Measurements from ENCODE around the gene STON2.
A peak's percentile ranks its signal among the peaks of the same experiment; 100 is the strongest.
"Not testable (repeated sequence)": the region's sequence is repeated elsewhere in the genome, so short reads cannot be mapped to it uniquely, and the experiment has no call there.

STON2 gene

DNA sequence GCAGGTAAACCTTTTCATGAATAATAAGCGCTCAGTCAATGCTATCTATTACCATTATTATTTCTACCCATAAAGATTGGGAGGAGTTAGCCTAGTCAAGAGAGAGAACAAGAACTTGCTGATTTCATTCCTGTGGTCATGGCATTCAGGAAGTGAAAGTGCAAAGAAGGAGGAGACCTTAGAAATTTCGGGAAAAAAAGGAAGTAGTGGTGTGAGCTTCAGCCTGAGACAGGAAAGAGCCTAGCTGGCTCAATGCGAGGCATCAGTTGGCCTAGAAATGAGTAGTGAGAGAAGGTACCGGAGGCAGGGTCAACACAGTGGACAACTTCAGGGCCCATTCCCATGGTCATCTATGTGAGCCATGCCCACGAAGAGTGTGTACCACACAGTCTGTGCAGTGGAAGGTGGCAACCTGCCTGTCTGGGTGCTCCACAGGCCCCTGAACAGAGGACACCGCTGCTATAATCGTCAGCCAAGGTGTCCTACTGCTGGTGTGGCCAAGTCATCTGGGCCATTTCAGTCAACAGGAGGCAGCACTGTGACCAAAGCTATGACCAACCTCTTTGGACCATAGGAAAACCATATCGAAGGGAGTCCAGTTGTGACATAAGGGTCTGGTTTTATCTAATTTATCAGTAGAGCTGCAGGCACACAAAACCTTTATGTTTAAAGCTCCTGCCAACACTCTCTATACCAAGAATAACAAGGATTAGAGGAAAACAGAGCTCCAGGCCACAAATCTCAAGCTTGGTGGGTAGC, 16.2 kb upstream of the STON2 start:
- peak; percentile 74 for DNase-seq

DNA sequence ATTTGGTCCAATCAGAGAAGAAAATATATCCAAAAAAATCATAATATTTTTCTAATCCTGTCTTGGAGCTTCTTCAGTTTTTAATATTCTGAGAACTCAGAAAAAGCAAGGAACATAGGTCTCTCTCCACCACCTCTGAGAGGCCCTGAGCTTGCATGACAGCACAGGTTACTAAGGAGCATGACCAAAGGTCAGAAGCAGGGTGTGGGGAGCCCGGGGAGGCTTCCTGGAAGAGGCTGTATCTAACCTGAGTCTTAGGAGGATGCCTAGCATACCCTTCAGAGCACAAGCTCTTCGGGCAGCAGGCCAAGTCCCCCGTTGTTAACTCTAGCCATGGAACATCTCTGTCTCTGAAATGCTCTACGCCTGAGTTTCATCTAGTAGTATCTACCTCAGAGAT, 15.7 kb upstream of the STON2 start:
- no peak for DNase-seq

DNA sequence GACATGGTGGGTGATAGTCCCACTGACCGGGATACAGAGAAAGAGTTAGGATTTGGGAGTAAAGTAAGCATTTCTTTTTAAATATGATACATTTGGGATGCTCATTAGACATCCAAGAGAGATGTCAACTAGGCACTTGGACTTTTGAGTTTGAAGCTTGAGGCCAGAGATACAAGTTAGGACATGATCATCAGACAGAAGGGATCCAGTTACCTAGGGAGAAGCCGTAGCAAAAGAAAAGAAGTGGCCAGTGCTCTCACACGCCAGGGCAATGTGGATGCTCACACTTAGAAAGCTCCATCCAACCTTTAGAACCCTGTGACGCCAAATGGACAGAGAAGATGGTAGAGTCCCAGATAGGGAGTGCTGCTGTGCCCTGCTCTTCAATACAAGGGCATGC, 14.0 kb upstream of the STON2 start:
- DNase-seq = no peak

DNA sequence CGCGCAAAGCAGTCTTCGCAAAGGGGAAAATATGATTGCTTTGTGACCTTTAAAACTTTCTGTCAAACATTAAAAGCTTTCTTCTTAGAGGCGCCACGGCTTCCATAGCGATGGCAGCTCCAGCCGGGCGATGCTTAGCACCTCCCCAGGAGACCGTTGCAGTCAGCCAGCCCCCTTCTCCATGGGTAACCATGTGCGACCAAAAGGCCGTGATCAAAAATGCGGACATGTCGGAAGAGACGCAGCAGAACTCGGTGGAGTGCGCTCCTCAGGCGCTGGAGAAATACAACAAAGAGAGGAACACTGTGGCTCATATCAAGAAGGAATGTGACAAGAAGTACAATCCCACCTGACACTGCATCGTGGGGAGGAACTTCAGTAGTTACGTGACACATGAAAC, 12.7 kb upstream of the STON2 start:
- DNase-seq = no peak

DNA sequence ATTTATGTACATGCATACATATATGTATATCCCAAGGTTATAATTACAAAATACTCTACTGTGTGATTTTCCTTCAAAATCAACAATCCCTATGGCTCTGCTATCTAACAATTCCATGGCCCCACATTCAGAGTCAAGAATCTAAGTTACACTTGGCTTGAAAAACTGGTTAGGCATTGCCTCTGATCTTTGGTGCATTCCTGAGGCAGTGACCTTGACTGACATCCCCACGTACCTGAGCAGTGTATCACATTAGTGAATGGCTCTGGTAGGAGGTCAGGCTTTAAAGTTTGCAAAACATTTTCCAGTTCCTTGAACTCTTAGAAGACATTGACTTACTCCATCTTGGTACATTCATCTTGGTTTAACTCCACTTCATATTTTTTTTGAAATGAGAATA, 8.5 kb upstream of the STON2 start:
- DNase-seq = no peak

DNA sequence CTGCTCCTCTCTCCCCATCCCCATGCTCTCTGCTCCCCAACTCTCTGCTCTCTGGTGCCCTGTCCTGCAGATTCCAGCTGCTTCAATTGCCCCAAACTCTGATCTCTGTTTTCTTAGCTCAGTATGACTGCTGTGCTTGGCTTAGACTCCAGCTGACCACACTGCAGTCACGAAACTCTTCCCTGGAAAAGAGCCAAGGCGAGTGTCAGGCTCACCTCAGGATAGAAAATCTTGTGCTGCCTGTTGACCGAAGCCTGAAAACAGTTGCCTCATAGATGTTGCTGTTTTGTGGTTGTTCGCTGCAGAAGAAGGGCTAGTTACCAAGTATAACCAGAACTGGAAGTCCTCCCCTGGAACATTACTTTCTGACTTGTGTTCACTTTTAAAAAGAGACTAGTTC, 6.7 kb upstream of the STON2 start:
- no peak for DNase-seq

DNA sequence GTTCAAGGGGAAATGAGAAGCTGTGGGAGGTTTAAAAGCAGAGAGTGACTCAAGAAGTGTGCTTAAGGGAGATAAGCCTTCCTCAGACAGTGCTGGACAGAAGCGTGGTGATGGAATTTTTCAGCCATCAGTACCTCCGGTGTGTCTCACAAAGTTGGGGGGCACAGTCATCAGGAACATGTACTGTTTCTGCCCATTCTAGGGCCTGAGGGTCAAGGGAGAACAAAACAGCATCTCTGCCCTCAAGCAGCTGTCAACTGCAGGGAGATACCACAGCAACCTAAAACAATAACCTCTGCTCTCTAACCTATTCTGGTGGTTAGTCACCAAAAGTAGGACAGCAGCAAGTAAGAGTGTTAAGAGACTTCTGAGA, 2.0 kb upstream of the STON2 start:
- peak; percentile 38 for DNase-seq

DNA sequence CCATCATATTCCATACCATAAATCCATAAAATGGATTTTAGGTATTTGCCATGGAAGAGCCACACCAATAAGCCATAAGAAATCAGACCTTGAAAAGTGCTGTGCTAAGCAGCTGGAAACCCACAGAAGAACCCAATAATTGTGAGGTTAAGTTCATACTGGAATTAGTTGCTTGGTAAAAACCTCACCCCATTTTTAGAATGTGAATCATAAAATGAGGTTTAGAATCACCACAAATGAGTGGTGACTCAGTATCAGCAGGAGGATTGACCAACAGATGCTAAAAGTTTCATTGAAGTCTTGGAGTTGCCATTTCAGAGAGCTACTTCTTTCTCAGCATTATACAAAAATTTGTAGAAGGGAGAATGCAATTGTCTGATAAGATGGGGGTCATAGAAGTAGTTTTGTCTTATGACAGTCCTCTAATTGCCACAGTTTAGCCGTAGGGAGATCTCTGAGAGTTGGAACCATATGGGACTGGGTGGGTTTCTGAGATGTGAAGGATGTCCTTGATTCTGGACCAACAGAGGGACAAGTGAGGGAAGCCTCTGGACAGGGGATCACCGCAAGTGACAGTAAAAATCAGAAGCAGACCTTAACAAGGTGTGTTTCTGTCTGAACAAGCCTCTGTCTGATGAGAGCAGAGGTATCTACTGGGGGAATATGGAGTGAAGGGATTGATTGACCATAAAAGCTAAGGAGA, 1.4 kb upstream of the STON2 start:
- no peak for DNase-seq

DNA sequence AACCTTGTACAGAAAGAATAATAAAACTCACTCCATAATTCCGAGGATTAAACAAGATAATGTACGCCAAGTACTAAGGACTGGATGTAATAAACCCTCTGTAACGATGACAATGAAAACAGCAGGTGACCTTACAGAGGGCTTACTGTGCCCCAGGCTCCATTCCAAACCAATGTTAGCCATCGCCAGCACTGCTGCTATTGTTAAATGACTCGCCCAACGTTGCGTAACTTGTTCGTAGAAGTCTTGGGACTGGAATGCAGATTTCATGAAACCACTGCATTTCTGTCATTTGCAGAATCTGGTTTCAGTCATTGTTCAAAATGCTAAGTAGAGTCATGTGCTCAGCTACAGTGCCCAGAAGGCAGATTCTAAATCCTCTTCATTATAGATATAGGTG, 728 bp upstream of the STON2 start:
- DNase-seq = no peak

DNA sequence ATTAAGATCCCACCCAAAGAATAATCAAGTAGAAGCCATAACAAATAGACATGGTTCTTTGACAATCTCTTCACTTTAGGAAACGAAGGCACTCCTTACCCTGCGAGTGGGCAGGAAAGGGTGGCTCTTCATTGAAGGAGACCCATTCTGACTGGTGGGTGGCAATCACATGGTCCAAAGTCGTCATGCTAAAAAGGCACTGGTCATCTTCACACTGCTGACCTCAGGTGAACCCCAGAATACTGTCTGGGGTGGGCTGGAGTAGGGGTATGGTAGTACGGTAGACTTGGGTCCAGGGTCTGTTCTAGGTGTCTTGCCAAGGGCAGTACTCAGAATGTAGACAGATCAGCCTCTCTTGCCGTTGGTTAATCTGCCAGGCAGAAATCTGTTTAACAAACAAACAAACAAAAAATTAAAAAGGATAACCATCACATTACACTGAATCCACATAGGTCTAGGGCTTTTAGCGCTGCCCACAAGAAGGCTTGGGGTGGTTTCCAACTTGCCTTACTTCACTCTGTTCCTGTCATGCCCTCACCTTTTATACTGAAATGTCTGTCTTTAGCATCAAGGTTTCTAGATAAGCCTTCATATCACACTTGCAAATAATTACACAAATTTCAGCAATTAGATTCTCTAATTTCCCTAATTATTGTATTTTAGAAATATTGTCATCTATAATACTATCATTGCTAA, 1.8 kb downstream of the STON2 start:
- DNase-seq = no peak

DNA sequence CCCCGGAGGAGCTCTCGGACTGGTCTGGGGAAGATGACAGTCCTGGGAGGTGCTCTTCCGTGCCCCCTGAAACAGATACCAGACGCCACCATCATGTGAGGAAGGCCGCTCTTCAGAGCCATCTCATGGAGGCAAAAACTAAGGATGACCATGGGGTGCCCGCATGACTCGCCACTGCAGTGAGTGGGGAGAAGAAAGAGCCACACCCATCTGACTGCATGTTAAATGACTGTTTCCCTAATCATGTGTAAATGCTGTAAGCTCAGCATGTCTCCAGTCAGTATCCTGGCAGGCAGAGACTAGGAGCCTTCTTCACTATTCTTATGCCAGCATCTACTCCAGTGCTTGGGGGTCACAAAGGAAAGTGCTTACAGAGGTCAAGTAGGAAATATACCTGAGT, 4.0 kb downstream of the STON2 start:
- DNase-seq = no peak

DNA sequence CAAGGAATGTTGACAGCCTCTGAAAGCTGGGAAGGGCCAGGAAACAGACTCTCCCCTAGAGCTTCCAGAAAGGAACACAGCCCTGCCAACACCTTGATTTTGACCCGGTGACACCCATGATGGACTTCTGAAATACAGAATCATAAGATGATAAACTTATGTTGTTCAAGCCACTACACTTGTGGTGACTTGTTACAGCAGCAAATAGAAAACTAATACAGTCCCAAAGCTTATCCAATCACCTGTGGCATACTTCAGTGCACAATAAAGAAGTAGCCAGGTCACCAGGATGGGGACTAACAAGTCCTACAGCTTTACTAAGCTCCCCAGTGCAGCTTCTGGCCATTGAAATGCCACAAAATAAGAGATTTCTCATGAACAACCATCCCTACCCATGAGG, 5.4 kb downstream of the STON2 start:
- DNase-seq = no peak

DNA sequence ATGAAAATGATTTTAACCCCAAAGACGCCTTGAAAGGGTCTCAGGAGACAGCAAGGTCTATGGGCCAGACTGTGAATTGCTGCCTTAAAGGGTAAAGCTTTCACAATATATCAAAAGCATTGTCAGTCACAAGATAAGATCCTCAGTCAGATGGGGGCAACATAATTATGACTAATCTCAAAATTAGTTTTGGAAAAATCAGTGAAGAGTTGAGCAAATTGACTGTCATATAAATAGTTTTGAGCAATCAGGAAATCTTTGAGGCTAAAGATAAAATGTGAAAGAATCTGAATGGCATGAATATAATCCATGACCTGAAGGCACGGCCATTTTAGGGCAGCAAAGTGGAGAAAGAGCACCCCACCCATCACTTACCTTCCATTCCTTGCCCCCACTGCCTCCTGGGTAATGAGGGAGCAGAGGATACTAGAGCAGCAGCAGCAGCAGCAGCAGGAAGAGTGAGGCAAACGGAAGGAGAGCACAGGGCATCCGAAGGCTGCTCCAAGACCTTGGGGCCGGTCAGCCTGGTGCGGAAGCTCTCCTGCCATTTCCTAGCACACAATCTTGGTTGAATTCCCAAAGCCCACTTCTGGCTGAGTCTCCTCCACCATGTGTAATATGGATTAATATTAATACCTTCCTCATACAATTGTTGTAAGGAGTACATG, 7.0 kb downstream of the STON2 start:
- no peak for DNase-seq

DNA sequence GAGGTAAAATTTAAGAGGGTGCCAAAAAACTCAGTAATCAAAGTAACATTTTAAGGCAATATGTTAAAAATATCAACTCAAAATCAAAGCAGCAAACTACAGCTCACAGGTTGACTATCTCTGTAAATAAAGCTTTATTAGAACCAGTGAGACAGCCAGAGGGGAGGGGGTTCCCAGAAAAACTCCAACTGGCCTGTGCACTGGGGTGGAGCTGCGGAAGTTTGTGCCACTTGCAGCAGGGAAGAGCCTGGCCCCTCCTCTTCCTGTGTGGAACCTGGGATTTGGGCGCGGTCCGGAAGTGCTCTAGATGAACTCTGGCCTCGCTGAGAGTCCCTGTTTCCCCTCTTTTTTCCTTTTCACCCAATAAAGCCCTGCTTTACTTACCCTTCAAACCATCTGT, 8.1 kb downstream of the STON2 start:
- no peak for DNase-seq

DNA sequence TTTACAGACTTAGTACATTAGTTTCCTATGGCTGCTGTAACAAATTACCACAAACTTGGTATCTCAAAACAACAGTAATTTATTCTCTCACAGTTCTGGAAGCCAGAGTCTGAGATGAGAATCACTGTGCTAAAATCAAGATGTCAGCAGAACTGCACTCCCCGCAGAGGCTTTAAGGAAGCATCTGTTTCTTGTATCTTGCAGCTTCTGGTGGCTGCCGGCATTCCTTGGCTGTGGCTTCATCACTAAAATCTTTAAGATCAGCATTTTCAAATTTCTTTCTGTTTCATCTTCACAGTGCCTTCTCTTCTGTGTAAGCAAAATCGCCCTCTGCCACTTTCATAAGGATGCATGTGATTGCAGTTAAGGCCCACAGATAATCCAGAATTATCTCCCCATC, 9.4 kb downstream of the STON2 start:
- DNase-seq = no peak

DNA sequence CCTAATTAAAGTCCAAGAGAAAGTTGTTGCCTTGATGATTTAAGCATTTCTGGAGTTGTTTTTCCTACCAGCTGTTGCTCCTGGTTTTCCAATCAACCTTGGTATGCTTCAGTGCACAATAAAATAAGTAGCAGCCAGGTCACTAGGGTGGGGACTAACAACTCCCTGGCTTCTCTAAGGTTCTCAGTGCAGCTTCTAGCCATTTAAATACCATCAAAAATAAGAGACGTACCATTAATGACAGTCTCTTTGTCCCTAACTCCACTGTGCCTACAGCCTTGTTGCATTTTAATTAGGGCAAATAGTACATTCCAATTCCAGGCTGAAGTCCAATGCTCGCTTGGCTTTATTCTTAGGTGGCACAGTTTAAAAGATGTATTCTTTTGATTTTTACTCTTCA, 11.8 kb downstream of the STON2 start:
- no peak for DNase-seq

DNA sequence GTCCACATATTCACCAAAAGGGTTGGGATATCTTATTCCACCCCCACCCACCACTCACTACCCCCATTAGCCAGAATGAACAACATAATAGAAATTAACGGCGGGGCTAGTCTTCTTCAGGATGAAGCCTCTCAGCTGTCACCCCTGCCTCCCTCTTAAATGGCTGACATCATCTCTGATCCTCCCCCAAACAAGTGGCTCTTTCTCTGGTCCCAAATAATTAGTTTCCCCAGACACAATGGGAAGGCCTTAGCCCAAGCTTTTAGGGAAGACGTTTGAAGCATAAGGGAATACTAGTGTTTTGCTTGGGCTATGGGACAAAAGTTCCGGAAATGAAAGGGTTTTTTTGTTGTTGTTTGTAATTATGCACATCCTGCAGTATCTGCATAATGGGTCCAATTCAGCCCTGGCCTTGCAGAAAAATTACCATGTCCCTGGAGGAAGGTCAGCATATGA, 13.8 kb downstream of the STON2 start:
- DNase-seq = no peak

DNA sequence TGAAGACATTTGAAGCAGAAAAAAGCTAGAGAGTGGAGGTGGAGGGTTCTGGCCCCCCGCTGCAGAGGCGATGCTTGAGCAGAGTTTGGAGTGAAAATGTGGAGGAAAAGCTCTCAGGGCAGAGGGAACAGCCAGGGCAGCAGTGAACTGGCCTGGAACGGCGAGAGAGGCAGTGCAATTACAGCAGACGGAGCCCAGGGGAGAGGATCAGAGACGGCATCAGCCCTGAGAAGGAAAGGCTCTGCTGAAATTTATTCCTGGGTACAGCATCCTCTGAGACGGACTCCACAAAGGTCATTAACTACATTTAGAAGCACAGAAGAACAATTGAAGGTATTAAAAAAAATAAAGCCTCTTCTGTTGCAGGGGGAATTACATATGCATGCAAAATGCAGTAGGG, 14.2 kb downstream of the STON2 start:
- no peak for DNase-seq

DNA sequence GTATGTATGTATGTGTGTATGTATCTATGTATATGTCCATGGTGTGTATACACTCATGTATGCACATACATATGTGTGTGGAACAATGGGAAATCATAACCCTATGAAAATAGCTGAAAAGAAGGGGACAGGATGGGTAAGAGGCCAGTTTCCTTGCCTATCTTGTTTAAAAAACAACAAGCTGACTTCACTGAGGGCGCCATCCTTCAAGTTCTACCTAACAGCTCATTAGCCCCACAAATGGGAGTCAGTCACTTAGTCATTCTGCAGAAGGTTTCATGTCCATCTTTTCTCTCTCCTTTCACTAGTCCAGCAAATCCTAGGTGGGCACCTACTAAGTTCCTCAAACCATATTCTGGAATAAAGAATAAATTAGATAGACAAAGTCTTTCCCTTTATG, 14.7 kb downstream of the STON2 start:
- no peak for DNase-seq

DNA sequence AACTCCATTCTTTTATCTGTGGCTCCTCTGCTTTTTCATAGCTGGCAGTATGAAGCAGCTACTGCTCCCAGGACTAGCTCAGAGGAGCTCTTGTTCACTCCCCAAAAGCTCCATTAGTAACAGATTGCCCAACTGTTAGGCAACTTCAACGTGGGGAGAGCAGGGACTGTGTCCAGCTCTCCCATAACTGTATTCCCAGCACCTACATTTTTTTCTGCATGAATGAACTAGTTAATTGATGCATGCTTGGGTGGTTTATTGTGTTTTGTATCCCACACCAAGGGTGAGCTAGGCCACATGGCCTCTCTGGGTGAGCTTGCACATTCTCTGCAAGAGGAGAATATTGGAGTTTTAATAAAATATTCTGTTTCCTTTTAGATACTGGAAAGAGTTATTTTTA, 15.2 kb downstream of the STON2 start:
- no peak for DNase-seq

DNA sequence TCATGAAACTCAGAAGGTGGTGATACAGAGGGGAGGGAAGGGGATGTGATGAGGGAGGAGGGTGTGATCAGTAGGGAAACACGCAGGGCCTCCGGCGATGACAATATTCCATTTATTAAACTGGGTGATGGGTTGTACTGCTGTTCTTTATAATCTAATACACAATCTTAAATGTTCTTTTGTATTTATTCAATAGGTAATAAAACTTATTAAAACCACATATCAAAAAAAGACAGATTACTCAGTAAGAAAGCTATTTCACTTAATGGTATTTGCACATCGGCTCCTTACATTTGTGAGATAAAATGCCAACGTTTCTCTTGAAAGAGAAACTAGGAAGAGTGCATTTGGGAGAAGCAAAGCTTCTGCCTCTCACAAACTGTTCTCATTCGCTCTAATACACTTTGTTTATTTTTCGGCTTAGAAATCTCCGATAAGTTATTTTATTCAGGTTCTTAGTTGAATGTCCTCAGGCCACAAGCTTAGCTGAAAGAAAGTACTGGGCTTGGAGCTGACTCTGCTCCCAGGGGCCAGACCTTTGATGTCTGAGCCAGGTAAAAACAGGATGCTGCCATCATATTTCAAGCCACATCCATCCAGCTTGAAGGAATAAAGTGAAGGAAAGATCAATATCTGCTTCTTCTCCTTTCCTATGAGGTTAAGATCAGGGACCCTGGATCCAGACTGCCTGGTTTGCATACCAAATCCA, 17.5 kb downstream of the STON2 start:
- DNase-seq = no peak

DNA sequence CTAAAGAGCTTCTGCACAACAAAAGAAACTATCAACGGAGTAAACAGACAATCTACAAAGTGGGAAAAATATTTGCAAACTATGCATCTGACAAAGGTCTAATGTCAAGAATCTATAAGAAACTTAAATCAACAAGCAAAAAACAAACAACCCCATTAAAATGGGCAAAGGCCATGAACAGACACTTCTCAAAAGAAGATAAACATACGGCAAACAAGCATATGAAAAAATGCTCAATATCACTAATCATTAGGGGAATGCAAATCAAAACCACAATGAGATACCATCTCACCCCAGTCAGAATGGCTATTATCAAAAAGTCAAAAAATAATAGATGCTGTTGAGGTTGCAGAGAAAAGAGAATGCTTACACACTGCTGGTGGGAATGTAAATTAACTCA, 20.1 kb downstream of the STON2 start:
- not testable (repeated sequence) for DNase-seq

DNA sequence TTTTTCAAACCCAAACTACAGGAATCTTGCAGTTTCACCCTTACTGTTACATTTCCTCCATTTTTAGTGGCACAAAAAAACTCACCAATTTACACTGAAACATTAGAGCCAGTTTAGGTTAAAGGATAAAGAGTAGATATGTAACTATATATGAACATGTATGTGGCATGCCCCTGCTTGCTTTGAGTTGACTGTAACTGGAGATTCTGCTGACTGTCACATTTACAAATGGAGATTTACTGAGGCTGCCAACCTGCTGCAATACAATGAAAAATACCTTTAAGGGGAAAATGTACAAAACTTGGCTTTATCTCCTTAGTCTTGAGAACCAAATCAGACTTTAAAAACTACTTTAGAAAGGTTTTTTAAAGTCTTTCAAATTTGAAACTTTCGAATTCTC, 28.3 kb downstream of the STON2 start:
- DNase-seq = no peak

All from GDM1 (cell line).